ENCODE results near the gene ZNF354C. TPM values are rescaled to one million over a fixed set of nuclear protein-coding genes. Genes with fewer than 3 reads are reported as not detected.

The ZNF354C gene
- total RNA-seq, 1 donor from 2014 or later, result 4.1 TPM

DNA sequence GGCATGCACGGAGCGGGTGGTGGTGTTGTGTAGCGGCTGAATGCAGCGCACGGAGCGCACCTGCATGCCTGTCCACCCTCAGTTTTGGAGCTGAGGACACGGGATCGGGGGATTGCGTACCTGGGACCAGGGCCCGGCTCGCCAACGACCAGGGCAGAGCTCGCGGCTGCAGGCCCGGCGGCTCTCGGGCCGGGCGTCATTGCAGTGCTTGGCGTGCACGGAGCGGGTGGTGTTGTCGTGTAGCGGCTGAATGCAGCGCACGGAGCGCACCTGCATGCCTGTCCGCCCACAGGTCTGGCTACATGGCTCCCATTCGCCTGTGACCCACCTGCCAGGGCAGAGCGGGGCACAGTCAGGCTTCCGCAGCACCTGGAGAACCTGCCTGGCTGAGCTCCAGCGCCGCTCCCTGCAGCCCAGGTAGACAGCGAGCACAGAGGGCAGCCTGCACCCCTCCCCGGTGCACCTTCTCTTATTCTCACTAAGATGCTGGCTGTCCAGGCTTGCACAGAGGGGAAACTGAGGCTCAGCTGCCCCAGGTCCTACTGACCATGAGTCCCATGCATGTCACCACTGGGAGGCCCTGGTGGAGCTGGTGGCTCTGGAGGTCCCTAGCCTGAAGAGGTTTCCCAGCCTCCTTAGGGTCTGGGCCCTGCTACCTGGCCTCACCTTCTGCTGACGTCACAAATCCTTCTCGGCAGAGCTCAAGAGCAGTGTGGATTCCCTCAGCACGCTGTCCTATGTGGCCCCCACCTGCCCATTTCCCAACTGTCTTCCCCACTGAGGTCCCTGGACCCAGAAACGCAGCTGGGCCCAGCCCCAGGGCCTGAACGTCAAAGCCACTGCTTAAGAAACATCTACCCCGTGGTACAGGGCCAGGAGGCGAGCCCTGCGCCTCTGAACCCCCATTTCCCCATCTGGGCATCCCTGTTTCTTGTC is 64.9 kb downstream of the ZNF354C start:
- no peaks in the 10 kb centered on the region for H3K4me1 Mint-ChIP-seq (ENCODE audit: low read depth, unreplicated experiment)
- Histone ChIP-seq H3K27ac (ENCODE audit: low read depth, low read length) (no peak overlapping the region), H2AFZ (ENCODE audit: low read depth, low read length) (no peak overlapping the region), H4K20me1 (ENCODE audit: insufficient read depth, low read length) (no peaks in the 10 kb centered on the region), H3K79me2 (ENCODE audit: insufficient read depth, low read length) (no peaks in the 10 kb centered on the region), H3K9me3 (ENCODE audit: insufficient read depth, low read depth, low read length) (peaks cover 12% of the 10 kb centered on the region), H3K4me1 (ENCODE audit: insufficient read depth, low read length) (no peaks in the 10 kb centered on the region), H3K36me3 (ENCODE audit: insufficient read depth, low read length) (no peaks in the 10 kb centered on the region), H3K9ac (ENCODE audit: low read length) (no peak overlapping the region), H3K4me3 (ENCODE audit: insufficient read depth, low read depth, low read length) (no peak overlapping the region), H3K4me2 (ENCODE audit: low read length) (no peak overlapping the region), H3K27me3 (ENCODE audit: insufficient read depth, low read length) (no peaks in the 10 kb centered on the region)
- H3K27ac Mint-ChIP-seq (ENCODE audit: unreplicated experiment), result no peak overlapping the region
- peaks cover 23% of the 10 kb centered on the region for H3K36me3 Mint-ChIP-seq (ENCODE audit: low read depth, unreplicated experiment)
- FAIRE-seq, result no peak
- H3K27me3 Mint-ChIP-seq (ENCODE audit: low read depth, unreplicated experiment), result no peaks in the 10 kb centered on the region
- no peak for DNase-seq (ENCODE audit: low read depth)
- no peak overlapping the region for H3K4me3 Mint-ChIP-seq (ENCODE audit: unreplicated experiment)
- peaks cover 17% of the 10 kb centered on the region for H3K9me3 Mint-ChIP-seq (ENCODE audit: unreplicated experiment)
- no peak for TF ChIP-seq EZH2 (IDR thresholded peaks at IDR 0.05; ENCODE audit: insufficient read depth, low read length)
- TF ChIP-seq, protein P1, sequence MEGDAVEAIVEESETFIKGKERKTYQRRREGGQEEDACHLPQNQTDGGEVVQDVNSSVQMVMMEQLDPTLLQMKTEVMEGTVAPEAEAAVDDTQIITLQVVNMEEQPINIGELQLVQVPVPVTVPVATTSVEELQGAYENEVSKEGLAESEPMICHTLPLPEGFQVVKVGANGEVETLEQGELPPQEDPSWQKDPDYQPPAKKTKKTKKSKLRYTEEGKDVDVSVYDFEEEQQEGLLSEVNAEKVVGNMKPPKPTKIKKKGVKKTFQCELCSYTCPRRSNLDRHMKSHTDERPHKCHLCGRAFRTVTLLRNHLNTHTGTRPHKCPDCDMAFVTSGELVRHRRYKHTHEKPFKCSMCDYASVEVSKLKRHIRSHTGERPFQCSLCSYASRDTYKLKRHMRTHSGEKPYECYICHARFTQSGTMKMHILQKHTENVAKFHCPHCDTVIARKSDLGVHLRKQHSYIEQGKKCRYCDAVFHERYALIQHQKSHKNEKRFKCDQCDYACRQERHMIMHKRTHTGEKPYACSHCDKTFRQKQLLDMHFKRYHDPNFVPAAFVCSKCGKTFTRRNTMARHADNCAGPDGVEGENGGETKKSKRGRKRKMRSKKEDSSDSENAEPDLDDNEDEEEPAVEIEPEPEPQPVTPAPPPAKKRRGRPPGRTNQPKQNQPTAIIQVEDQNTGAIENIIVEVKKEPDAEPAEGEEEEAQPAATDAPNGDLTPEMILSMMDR (IDR thresholded peaks at IDR 0.05; ENCODE audit: insufficient read depth, low read depth, low read length), result no peak

DNA sequence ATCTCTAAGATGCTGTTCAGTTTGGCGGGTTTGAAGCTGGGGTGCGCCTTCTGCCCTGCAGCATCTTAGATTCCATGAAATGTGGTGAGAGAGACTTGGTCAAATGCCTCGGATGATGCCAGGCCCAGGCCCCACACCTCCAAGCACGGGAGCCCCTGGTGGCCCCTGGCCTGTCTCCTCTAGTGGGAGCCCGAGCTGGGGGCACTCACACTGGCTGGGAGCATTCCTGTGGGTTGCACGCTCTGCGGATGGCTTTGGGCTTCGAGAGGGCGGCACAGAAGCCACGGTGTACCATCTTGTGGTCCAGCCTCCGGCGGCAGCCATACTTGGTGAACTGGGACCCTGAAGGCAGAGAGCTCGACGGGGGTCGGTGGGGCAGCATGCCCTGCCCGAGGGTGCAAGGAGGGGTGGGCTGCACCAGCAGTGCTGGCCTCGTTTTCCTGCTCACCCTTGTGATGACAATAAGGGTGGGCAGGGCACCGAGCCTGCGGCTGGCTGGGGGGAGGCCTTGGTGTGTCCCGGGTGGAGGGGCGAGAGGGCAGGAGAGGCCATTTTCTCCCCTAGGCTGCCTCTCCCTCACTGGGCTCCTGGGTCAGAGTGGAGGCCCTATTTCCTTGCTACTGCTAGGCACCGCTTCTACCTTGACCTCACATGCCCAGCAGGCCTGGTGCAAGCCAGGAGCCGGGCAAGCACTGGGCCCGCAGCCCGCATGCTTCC is 65.8 kb downstream of the ZNF354C start:
- peaks cover 12% of the 10 kb centered on the region for H3K9me3 ChIP-seq (ENCODE audit: insufficient read depth, low read depth, low read length)
- TF ChIP-seq EZH2 (IDR thresholded peaks at IDR 0.05; ENCODE audit: insufficient read depth, low read length), result no peak
- TF ChIP-seq, protein P1 (IDR thresholded peaks at IDR 0.05; ENCODE audit: insufficient read depth, low read depth, low read length), result no peak
- H3K27ac ChIP-seq (ENCODE audit: low read depth, low read length), result no peak overlapping the region
- H3K79me2 ChIP-seq (ENCODE audit: insufficient read depth, low read length), result no peaks in the 10 kb centered on the region
- no peak overlapping the region for H3K4me2 ChIP-seq (ENCODE audit: low read length)
- FAIRE-seq, result no peak
- H4K20me1 ChIP-seq (ENCODE audit: insufficient read depth, low read length), result no peaks in the 10 kb centered on the region
- peaks cover 21% of the 10 kb centered on the region for H3K36me3 Mint-ChIP-seq (ENCODE audit: low read depth, unreplicated experiment)
- no peaks in the 10 kb centered on the region for H3K27me3 ChIP-seq (ENCODE audit: insufficient read depth, low read length)
- H3K4me1 Mint-ChIP-seq (ENCODE audit: low read depth, unreplicated experiment), result no peaks in the 10 kb centered on the region
- no peak for DNase-seq (ENCODE audit: low read depth)
- no peak overlapping the region for H3K9ac ChIP-seq (ENCODE audit: low read length)
- no peaks in the 10 kb centered on the region for H3K27me3 Mint-ChIP-seq (ENCODE audit: low read depth, unreplicated experiment)
- H3K9me3 Mint-ChIP-seq (ENCODE audit: unreplicated experiment), result peaks cover 15% of the 10 kb centered on the region
- no peaks in the 10 kb centered on the region for H3K4me1 ChIP-seq (ENCODE audit: insufficient read depth, low read length)
- no peaks in the 10 kb centered on the region for H3K36me3 ChIP-seq (ENCODE audit: insufficient read depth, low read length)
- H3K4me3 Mint-ChIP-seq (ENCODE audit: unreplicated experiment), result no peak overlapping the region
- no peak overlapping the region for H3K27ac Mint-ChIP-seq (ENCODE audit: unreplicated experiment)
- no peak overlapping the region for H3K4me3 ChIP-seq (ENCODE audit: insufficient read depth, low read depth, low read length)
- no peak overlapping the region for H2AFZ ChIP-seq (ENCODE audit: low read depth, low read length)
